Measurements from ENCODE around the gene MEIS2. TPM values are rescaled to one million over a fixed set of nuclear protein-coding genes. Genes with fewer than 3 reads are reported as not detected.

Gene MEIS2
- total and polyA plus RNA-seq, 2 of the 13 experiments (the other 11 are each of a cell fraction or from before 2014, with no cell fraction given): 10.7 to 12.4 TPM

DNA sequence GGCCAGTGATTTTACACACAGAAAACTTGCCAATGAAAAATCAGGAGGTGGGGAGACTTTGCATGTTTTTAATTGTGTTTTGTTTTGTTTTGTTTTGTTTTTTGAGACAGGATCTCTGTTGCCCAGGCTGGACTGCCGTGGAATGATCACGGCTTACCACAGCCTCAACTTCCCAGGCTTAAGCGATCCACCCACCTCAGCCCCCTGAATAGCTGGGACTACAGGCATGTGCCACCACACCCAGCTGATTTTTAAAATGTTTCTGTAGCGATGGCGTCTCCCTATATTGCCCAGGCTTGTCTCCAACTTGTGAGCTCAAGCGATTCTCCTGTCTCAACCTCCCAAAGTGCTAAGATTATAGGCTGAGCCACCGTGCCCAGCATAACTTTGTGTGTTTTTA, 46.0 kb downstream of the MEIS2 start:
- FAIRE-seq (no peak), ATAC-seq (no peak), DNase-seq (ENCODE audit: low spot score) (no peak)
- no peaks in the 10 kb centered on the region for H3K79me2 ChIP-seq (ENCODE audit: insufficient read depth, low read length)
- no peaks in the 10 kb centered on the region for H3K36me3 ChIP-seq (replicated peaks in 1 of 2; ENCODE audit: control insufficient read depth in 1 of 2, insufficient read depth in 2 of 2, low read length in 2 of 2)
- intact Hi-C loops (cut with micrococcal nuclease; ENCODE audit: unreplicated experiment) (no loop called here), in situ Hi-C loops (cut with HindIII; ENCODE audit: extremely low pct_ligation_motif_present, low pct_unique_long_range_greater_than_20kb) (no loop called here)
- TF ChIP-seq CBX1 (IDR thresholded peaks at IDR 0.05; ENCODE audit: low read depth) (no peak), HNRNPLL (IDR thresholded peaks at IDR 0.05; ENCODE audit: low read depth, low read length, poor library complexity, severe bottlenecking) (no peak), ZNF674 (CRISPR knock-in tag; IDR thresholded peaks at IDR 0.05; ENCODE audit: low read depth) (no peak), ZNF326 (CRISPR knock-in tag; IDR thresholded peaks at IDR 0.05; ENCODE audit: borderline replicate concordance) (no peak), ELF3 (CRISPR knock-in tag; IDR thresholded peaks at IDR 0.05) (no peak)
- TF ChIP-seq, protein P1, sequence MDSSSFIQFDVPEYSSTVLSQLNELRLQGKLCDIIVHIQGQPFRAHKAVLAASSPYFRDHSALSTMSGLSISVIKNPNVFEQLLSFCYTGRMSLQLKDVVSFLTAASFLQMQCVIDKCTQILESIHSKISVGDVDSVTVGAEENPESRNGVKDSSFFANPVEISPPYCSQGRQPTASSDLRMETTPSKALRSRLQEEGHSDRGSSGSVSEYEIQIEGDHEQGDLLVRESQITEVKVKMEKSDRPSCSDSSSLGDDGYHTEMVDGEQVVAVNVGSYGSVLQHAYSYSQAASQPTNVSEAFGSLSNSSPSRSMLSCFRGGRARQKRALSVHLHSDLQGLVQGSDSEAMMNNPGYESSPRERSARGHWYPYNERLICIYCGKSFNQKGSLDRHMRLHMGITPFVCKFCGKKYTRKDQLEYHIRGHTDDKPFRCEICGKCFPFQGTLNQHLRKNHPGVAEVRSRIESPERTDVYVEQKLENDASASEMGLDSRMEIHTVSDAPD (CRISPR knock-in tag; IDR thresholded peaks at IDR 0.05): no peak
- TF ChIP-seq, protein P2, sequence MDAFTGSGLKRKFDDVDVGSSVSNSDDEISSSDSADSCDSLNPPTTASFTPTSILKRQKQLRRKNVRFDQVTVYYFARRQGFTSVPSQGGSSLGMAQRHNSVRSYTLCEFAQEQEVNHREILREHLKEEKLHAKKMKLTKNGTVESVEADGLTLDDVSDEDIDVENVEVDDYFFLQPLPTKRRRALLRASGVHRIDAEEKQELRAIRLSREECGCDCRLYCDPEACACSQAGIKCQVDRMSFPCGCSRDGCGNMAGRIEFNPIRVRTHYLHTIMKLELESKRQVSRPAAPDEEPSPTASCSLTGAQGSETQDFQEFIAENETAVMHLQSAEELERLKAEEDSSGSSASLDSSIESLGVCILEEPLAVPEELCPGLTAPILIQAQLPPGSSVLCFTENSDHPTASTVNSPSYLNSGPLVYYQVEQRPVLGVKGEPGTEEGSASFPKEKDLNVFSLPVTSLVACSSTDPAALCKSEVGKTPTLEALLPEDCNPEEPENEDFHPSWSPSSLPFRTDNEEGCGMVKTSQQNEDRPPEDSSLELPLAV (CRISPR knock-in tag; conservative IDR thresholded peaks at IDR 0.05; ENCODE audit: low read depth): no peak
- H3K9me3 ChIP-seq (ENCODE audit: low read length): no peaks in the 10 kb centered on the region
- H3K27ac ChIP-seq (ENCODE audit: extremely low read length, insufficient read depth, low read length): no peak overlapping the region
- no peak overlapping the region for H3K4me3 ChIP-seq (replicated peaks in 1 of 3; ENCODE audit: insufficient read depth in 1 of 3, low read depth in 2 of 3, low read length in 3 of 3)
- BruUV-seq (replicated peaks): no TSS peak
- 88% methylated on average over 7 of the region's 7 CpGs for WGBS (ENCODE audit: low lambda C conversion rate)
- H4K20me1 ChIP-seq (ENCODE audit: insufficient read depth, low read length): no peaks in the 10 kb centered on the region
- CTCF ChIA-PET (ENCODE audit: low intra/inter-chr PET ratio, low total read pairs): no interaction called here
- H3K4me1 ChIP-seq (ENCODE audit: insufficient read depth, low read length): peaks cover 24% of the 10 kb centered on the region
- H3K27me3 ChIP-seq (ENCODE audit: control insufficient read depth in 1 of 2, insufficient read depth in 2 of 2, low read length in 2 of 2): no peaks in the 10 kb centered on the region
- no peak overlapping the region for H3K4me2 ChIP-seq (ENCODE audit: low read depth, low read length)
- H2AFZ ChIP-seq (ENCODE audit: low read length): no peak overlapping the region
- POLR2A ChIA-PET: no interaction called here
- H3K9ac ChIP-seq (ENCODE audit: insufficient read depth, low read depth, low read length): no peak overlapping the region

Measured in HepG2 (cell line).